ENCODE results near the gene FANCI.

Gene FANCI

DNA sequence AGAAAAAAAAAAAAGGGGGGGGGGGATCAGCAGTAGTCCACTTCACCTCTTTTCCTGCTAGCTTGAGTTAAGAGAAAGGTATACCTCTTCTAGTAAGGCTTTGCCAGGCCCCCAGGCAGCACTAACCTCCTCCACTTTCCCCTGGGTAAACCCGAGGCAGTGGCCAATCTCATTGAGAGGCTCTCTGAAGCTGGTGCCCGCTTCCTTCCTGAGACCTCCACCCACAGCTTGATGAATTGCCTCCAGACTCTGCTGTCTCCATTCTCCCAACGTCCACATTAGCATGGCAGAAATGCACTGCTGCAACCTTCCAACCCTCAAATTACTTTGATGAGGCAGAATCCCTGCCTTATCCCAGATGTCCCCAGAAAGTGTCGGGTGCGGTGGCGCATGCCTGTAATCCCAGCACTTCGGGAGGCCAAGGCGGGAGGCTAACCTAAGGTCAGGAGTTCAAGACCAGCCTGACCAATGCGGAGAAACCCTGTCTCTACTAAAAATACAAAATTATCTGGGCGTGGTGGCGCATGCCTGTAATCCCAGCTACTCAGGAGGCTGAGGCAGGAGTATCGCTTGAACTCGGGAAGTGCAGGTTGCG is 37.7 kb upstream of the FANCI start:
- in situ Hi-C loops (cut with HindIII; ENCODE audit: low pct_unique_long_range_greater_than_20kb, low sequenced_read_pairs): no loop called here
- no peak for TF ChIP-seq JUND (IDR thresholded peaks at IDR 0.05; ENCODE audit: low read depth)
- DNase-seq (ENCODE audit: low read depth in 1 of 2, low spot score in 1 of 2): no peak

DNA sequence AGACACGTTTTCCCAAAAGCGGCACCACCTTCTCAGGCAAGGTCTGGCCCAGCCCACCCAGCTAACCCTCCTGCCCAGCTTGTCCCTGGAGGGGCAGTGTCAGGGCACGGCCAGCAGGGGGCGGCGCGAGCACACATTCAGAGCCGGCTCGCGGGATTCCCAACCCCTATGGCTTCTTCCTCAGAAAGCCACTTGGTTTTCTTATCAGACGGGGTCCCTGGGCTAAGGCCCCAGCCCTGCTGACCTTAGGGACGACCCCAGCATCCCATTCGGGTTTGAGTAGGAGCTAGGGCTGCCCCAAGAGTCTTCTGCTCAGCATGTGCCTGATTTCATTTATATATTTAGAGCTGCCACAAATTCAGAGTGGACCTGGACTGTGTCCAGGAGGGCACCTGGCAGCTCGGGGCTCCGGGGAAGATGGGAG is 36.9 kb upstream of the FANCI start:
- peak; percentile 72 to 79 for DNase-seq (ENCODE audit: low read depth in 1 of 2, low spot score in 1 of 2)
- in situ Hi-C loops (cut with HindIII; ENCODE audit: low pct_unique_long_range_greater_than_20kb, low sequenced_read_pairs): no loop called here
- no peak for TF ChIP-seq JUND (IDR thresholded peaks at IDR 0.05; ENCODE audit: low read depth)

DNA sequence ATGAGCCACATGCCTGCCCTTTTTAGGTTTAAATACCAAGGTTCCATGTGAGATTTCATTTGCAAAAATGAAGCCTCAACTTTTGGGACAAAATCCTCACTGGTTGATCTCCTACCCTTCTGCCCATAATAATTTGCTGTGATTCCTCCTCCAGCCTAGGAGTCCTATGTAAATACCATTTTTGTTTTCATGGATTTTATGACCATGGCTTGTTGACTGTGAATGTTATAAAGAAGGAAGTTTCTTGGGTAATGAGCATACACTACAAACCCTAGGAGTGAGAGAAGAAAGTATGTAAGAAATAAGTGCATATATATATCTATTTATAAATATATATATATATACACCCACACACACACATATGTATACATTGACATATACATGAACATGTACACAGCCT is 35.5 kb upstream of the FANCI start:
- in situ Hi-C loops (cut with HindIII; ENCODE audit: low pct_unique_long_range_greater_than_20kb, low sequenced_read_pairs): no loop called here
- DNase-seq (ENCODE audit: low read depth in 1 of 2, low spot score in 1 of 2): no peak
- TF ChIP-seq JUND (IDR thresholded peaks at IDR 0.05; ENCODE audit: low read depth): no peak

GRCh38 chr15:89209057-89209456 is 34.7 kb upstream of the FANCI start:
- in situ Hi-C loops (cut with HindIII; ENCODE audit: low pct_unique_long_range_greater_than_20kb, low sequenced_read_pairs): no loop called here
- no peak for DNase-seq (ENCODE audit: low read depth in 1 of 2, low spot score in 1 of 2)
- no peak for TF ChIP-seq JUND (IDR thresholded peaks at IDR 0.05; ENCODE audit: low read depth)

GRCh38 chr15:89211678-89212170 is 32.1 kb upstream of the FANCI start:
- no peak for TF ChIP-seq JUND (IDR thresholded peaks at IDR 0.05; ENCODE audit: low read depth)
- in situ Hi-C loops (cut with HindIII; ENCODE audit: low pct_unique_long_range_greater_than_20kb, low sequenced_read_pairs): no loop called here
- DNase-seq (ENCODE audit: low read depth in 1 of 2, low spot score in 1 of 2): no peak

DNA sequence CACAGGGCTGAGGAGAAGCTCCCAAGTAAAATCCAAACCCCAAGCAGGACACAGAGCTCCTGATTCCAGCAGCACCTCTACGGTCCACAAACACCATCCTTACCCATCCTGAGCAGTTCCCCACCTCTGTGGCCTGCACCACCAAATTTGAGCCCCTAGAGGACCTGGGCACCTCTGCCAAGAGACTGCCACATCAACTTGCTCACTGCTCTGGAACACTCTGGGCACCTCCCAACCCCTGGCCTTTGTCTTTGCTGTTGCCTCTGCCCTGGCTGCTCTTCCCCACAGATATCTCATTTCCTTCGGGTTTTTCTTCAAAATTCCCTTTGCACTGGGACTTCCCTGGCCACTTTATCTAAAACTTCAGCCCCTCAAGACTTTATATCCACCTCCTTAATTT is 28.2 kb upstream of the FANCI start:
- TF ChIP-seq JUND (IDR thresholded peaks at IDR 0.05; ENCODE audit: low read depth): no peak
- DNase-seq (ENCODE audit: low read depth in 1 of 2, low spot score in 1 of 2): no peak
- in situ Hi-C loops (cut with HindIII; ENCODE audit: low pct_unique_long_range_greater_than_20kb, low sequenced_read_pairs): no loop called here

DNA sequence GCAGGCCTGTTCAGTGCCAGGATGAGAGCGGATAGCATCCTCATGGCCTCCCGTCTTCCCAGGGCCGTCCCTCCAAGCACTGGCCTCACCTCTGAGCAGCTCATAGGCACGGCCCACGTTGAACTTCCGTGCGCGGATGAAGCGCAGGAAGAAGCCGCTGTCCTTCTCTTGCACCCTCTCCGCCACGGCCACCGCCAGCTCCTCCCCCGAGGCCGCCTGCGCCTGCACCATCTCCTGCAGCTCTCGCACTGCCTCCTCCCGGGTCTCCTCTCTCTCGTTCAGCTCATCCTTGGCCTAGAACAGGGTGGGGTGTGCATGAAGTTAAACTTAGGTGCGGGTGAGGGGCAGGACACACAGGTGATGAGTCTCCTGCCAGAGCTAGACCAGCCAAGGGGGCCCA is 26.7 kb upstream of the FANCI start:
- in situ Hi-C loops (cut with HindIII; ENCODE audit: low pct_unique_long_range_greater_than_20kb, low sequenced_read_pairs): no loop called here
- no peak for TF ChIP-seq JUND (IDR thresholded peaks at IDR 0.05; ENCODE audit: low read depth)
- no peak for DNase-seq (ENCODE audit: low read depth in 1 of 2, low spot score in 1 of 2)

DNA sequence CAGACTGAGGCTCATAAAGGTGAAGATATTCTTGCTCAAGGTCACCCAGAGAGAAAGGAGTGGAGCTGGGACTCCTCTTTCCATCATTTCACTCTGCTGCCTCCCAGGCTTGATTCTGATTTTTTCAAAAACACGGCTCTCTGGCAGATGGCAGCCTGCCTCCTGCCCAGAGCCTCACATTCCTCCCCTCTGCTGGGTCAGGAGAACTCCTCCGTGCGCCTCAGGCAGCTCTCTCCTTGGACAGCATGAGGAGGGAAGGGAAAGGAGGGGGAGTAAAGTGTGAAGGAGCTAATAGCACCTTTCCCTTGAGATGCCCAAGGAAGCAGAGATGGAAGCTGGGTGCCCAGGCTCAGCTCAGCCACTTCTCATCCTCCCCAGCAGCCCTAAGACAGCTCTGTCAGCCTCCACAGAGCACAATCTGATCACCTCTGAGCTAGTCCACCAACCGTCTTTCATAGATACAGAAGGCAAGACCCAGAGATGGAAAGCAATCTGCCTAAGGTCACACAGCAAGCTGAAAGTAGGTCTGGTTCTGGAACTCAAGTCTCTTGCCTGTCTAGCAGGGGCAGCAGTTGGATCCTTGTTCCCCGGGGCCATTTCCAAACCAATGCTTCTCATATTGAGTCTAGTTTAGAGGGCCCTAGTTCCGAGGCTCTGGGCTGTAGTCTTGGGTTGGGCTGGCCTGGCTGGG is 25.9 kb upstream of the FANCI start:
- in situ Hi-C loops (cut with HindIII; ENCODE audit: low pct_unique_long_range_greater_than_20kb, low sequenced_read_pairs): no loop called here
- TF ChIP-seq JUND (IDR thresholded peaks at IDR 0.05; ENCODE audit: low read depth): no peak
- DNase-seq (ENCODE audit: low read depth in 1 of 2, low spot score in 1 of 2): no peak

DNA sequence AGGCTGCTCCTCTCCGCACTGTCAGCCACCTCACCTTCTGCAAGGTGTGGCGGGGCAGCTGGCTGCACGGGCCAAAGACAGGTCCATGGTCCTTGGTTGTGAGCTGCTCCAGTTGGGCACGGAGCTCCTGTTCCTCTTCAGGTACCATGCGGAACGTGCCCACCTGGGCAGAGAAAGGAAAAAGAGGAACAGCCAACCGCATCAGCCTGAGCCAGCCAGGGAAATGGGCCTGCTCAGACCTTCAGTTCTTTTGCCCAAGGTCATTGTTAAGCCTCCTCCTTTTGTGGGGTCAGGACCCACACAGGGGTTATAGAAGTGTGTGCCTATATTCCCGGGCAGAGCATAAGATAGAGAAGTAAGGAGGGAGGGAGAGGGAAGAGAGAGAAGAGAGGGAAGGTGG is 25.2 kb upstream of the FANCI start:
- in situ Hi-C loops (cut with HindIII; ENCODE audit: low pct_unique_long_range_greater_than_20kb, low sequenced_read_pairs): no loop called here
- no peak for TF ChIP-seq JUND (IDR thresholded peaks at IDR 0.05; ENCODE audit: low read depth)
- no peak for DNase-seq (ENCODE audit: low read depth in 1 of 2, low spot score in 1 of 2)

DNA sequence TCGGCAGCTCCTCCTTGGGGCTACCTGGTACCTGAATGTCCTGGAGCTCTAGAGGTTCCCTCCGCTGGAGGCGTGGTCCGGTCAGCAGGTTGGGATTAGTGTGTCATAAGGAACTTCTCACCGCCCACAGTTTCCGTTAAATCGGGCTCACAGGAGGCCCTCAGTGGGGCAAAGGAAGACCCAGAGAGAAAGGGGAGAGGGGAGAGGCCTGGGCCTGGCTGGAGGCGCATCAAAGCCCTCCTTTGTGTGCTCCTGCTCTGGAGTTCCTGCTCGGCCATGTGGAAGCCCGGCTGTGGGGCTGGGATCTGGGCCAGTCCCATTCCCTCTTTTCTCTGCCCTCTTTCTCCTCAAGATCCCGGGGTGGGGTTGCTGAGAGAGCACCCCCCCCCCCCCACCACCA is 22.2 kb upstream of the FANCI start, which contains the start of gene RLBP1:
Gene RLBP1, minus strand, starts transcription at position 37 of the 400 bp plus-strand sequence. CDS start 2,604 bp downstream, outside the sequence.
- in situ Hi-C loops (cut with HindIII; ENCODE audit: low pct_unique_long_range_greater_than_20kb, low sequenced_read_pairs): no loop called here
- TF ChIP-seq JUND (IDR thresholded peaks at IDR 0.05; ENCODE audit: low read depth): no peak
- DNase-seq (ENCODE audit: low read depth in 1 of 2, low spot score in 1 of 2): no peak

DNA sequence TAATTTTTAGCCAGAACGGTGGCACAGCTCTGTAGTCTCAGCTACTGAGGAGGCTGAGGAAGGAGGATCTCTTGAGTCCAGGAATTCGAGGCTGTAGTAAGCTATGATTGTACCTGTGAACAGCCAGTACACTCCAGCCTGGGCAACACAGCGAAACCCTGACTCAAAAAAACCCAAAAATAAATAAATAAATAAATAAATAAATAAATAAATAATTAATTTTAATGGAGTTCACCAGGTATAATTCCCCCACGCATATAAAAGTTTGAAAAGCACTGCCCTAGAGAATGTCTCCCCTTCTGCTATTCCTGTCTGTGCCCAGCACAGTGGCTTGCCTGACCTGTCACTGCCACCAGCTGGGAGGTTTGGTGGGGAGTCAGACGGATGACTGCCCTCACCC is 18.2 kb upstream of the FANCI start:
- DNase-seq (ENCODE audit: low read depth in 1 of 2, low spot score in 1 of 2): no peak
- TF ChIP-seq JUND (IDR thresholded peaks at IDR 0.05; ENCODE audit: low read depth): no peak
- in situ Hi-C loops (cut with HindIII; ENCODE audit: low pct_unique_long_range_greater_than_20kb, low sequenced_read_pairs): no loop called here

DNA sequence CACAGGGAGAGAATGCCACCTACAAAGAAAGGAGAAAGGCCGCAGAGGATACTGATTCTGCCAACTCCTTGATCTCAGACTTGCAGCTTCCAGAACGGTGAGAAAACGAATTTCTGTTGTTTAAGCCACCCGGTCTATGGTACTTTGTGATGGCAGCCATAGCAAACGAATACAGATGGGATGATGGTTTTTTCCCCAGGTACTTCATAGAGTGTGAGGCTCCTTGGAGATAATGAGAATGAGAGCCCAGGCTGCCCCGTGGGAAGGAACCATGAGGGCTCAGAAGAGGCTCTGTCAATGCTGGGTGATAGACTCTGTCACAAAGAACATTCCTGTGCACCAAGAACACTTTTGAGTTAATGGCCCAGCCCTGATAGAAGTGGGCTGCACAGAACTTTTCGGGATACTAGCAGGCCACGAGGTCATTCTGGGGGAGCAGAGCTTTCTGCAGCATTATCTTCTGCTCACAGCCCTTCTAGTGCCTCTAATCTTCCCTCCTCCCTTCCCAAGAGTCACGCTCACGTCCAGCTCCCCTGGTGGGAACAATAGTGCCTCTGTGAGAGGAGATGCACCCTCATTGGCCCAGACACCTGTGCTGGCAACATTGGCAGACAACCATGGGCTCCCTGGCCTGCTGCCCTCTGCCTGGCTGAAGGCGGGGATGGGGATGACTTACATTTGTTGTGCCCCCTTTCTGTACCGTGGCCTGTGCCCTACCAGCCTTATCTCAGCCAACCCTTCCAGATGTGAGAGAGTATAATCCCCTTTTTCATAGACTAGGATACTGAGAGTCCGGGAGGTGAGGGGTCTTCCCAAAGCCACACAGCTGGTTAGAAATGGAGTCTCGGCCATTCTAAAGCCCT is 17.2 kb upstream of the FANCI start:
- in situ Hi-C loops (cut with HindIII; ENCODE audit: low pct_unique_long_range_greater_than_20kb, low sequenced_read_pairs): no loop called here
- TF ChIP-seq JUND (IDR thresholded peaks at IDR 0.05; ENCODE audit: low read depth): no peak
- no peak for DNase-seq (ENCODE audit: low read depth in 1 of 2, low spot score in 1 of 2)

- in situ Hi-C loops (cut with HindIII; ENCODE audit: low pct_unique_long_range_greater_than_20kb, low sequenced_read_pairs): no loop called here
- TF ChIP-seq JUND (IDR thresholded peaks at IDR 0.05; ENCODE audit: low read depth): no peak
- DNase-seq (ENCODE audit: low read depth in 1 of 2, low spot score in 1 of 2): no peak
These were observed 16.4 kb upstream of the FANCI start for GRCh38 chr15:89227425-89227824.
